ENCODE results near the gene FHIP2A.
A peak's percentile ranks its signal among the peaks of the same experiment; 100 is the strongest.
"Not testable (repeated sequence)": the region's sequence is repeated elsewhere in the genome, so short reads cannot be mapped to it uniquely, and the experiment has no call there.

The FHIP2A gene

GRCh38 chr10:114782666-114783065, 38.9 kb upstream of the FHIP2A start:
- Histone ChIP-seq H4K20me1 (ENCODE audit: insufficient read depth, low read length) (no peaks in the 10 kb centered on the region), H3K79me2 (ENCODE audit: insufficient read depth, low read length) (no peaks in the 10 kb centered on the region), H3K27me3 (ENCODE audit: insufficient read depth, low read length, poor library complexity) (no peaks in the 10 kb centered on the region), H3K4me2 (ENCODE audit: insufficient read depth, low read length) (no peak overlapping the region), H2AFZ (ENCODE audit: low read depth, low read length) (no peak overlapping the region), H3K4me1 (ENCODE audit: insufficient read depth, low read length) (peaks cover 4% of the 10 kb centered on the region; the same call in 1 of the 2 replicates), H3K36me3 (ENCODE audit: insufficient read depth, low read length) (no peaks in the 10 kb centered on the region), H3K9me3 (ENCODE audit: insufficient read depth, low read length, severe bottlenecking) (no peaks in the 10 kb centered on the region), H3K4me3 (ENCODE audit: low read depth in 1 of 2, low read length in 2 of 2) (no peak overlapping the region), H3K27ac (ENCODE audit: low read length) (no peak overlapping the region), H3K9ac (ENCODE audit: low read depth, low read length) (no peak overlapping the region)
- ATAC-seq (ENCODE audit: insufficient read depth, low read depth) = no peak
- TF ChIP-seq EZH2 (IDR thresholded peaks at IDR 0.05; ENCODE audit: borderline replicate concordance, low read depth, low read length, severe bottlenecking) (no peak), CTCF (IDR thresholded peaks at IDR 0.05; ENCODE audit: borderline replicate concordance, extremely low read depth, low read length, poor library complexity, severe bottlenecking) (no peak)
- DNase-seq = no peak

DNA sequence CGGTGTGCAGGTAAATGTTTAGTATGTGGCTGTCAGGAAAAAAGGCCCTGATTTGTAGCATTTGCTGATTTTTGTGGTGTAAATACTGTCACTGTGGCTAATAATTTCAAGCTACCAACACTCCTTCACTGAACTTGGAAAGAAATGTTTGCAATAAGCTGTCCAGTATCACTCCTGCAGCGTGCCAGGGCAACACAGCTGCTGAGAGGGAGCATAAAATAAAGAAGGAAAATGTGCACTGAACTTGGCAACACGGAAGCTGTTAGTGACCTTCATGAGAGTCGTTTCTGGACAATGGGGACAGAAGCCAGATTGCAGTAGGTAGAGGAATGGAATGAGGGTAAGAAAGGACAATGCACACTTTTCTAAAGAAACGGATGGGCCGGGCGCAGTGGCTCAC, 37.9 kb upstream of the FHIP2A start:
- Histone ChIP-seq H3K4me1 (ENCODE audit: insufficient read depth, low read length) (peaks cover 4% of the 10 kb centered on the region; the same call in 1 of the 2 replicates), H3K4me2 (ENCODE audit: insufficient read depth, low read length) (no peak overlapping the region), H3K27me3 (ENCODE audit: insufficient read depth, low read length, poor library complexity) (no peaks in the 10 kb centered on the region), H3K36me3 (ENCODE audit: insufficient read depth, low read length) (no peaks in the 10 kb centered on the region), H3K9ac (ENCODE audit: low read depth, low read length) (no peak overlapping the region), H3K27ac (ENCODE audit: low read length) (no peak overlapping the region), H3K79me2 (ENCODE audit: insufficient read depth, low read length) (no peaks in the 10 kb centered on the region), H3K9me3 (ENCODE audit: insufficient read depth, low read length, severe bottlenecking) (no peaks in the 10 kb centered on the region), H4K20me1 (ENCODE audit: insufficient read depth, low read length) (no peaks in the 10 kb centered on the region), H2AFZ (ENCODE audit: low read depth, low read length) (no peak overlapping the region), H3K4me3 (ENCODE audit: low read depth in 1 of 2, low read length in 2 of 2) (no peak overlapping the region)
- TF ChIP-seq CTCF (IDR thresholded peaks at IDR 0.05; ENCODE audit: borderline replicate concordance, extremely low read depth, low read length, poor library complexity, severe bottlenecking) (no peak), EZH2 (IDR thresholded peaks at IDR 0.05; ENCODE audit: borderline replicate concordance, low read depth, low read length, severe bottlenecking) (no peak)
- ATAC-seq (ENCODE audit: insufficient read depth, low read depth) = no peak
- no peak for DNase-seq

GRCh38 chr10:114786492-114786891, 35.1 kb upstream of the FHIP2A start:
- not testable (repeated sequence) for H3K4me3 ChIP-seq (ENCODE audit: low read depth in 1 of 2, low read length in 2 of 2); H3K27ac ChIP-seq (ENCODE audit: low read length); H2AFZ ChIP-seq (ENCODE audit: low read depth, low read length); H3K27me3 ChIP-seq (ENCODE audit: insufficient read depth, low read length, poor library complexity); H3K4me2 ChIP-seq (ENCODE audit: insufficient read depth, low read length); DNase-seq; H3K79me2 ChIP-seq (ENCODE audit: insufficient read depth, low read length); H4K20me1 ChIP-seq (ENCODE audit: insufficient read depth, low read length); H3K4me1 ChIP-seq (ENCODE audit: insufficient read depth, low read length); H3K9ac ChIP-seq (ENCODE audit: low read depth, low read length); H3K36me3 ChIP-seq (ENCODE audit: insufficient read depth, low read length); H3K9me3 ChIP-seq (ENCODE audit: insufficient read depth, low read length, severe bottlenecking)
- peak; percentile 73 for TF ChIP-seq CTCF (IDR thresholded peaks at IDR 0.05; ENCODE audit: borderline replicate concordance, extremely low read depth, low read length, poor library complexity, severe bottlenecking)
- ATAC-seq (ENCODE audit: insufficient read depth, low read depth) = peak; percentile 68; the same call in 2 of the 3 replicates

DNA sequence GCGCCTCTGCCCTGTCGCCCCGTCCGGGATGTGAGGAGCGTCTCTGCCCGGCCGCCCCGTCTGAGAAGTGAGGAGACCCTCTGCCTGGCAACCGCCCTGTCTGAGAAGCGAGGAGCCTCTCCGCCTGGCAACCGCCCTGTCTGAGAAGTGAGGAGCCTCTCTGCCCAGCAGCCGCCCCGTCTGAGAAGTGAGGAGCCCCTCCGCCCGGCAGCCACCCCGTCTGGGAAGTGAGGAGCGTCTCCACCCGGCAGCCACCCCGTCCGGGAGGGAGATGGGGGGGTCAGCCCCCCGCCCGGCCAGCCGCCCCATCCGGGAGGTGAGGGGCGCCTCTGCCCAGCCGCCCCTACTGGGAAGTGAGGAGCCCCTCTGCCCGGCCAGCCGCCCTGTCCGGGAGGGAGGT, 34.4 kb upstream of the FHIP2A start:
- H2AFZ ChIP-seq (ENCODE audit: low read depth, low read length); H3K9ac ChIP-seq (ENCODE audit: low read depth, low read length); H3K9me3 ChIP-seq (ENCODE audit: insufficient read depth, low read length, severe bottlenecking); H3K4me1 ChIP-seq (ENCODE audit: insufficient read depth, low read length); H3K4me2 ChIP-seq (ENCODE audit: insufficient read depth, low read length); H3K27ac ChIP-seq (ENCODE audit: low read length); DNase-seq; H3K4me3 ChIP-seq (ENCODE audit: low read depth in 1 of 2, low read length in 2 of 2); ATAC-seq (ENCODE audit: insufficient read depth, low read depth); H4K20me1 ChIP-seq (ENCODE audit: insufficient read depth, low read length); H3K27me3 ChIP-seq (ENCODE audit: insufficient read depth, low read length, poor library complexity); H3K36me3 ChIP-seq (ENCODE audit: insufficient read depth, low read length); H3K79me2 ChIP-seq (ENCODE audit: insufficient read depth, low read length): not testable (repeated sequence)

Measured in DND-41 (cell line).